ENCODE measurements around the gene TAF12.

The TAF12 gene

DNA sequence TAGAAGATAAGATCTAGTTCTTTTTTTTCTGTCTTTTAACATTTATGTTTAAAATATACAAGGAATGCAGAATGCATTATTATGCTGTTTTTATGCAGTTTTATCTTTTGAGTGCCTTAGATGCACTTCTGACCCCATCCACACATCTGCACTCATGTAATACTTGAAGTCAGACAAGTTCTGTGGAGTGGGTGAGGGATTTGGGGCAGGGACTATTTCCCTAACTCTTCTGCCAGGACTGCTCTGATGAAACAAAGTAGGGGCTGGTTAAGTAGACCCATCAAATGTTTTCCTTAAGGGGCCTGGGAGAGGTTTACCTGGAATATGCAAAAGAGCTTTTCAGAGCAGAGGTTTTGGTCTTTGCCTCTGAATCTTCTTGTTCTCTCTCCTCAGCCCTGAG is 78.6 kb downstream of the TAF12 start:
- TF ChIP-seq FOXP2 (optimal IDR thresholded peaks at IDR 0.05; ENCODE audit: borderline replicate concordance, extremely low read depth, extremely low read length, insufficient read depth) (no peak), POLR2AphosphoS5 (IDR thresholded peaks at IDR 0.05; ENCODE audit: low read depth, low read length) (no peak), TAF1 (IDR thresholded peaks at IDR 0.05; ENCODE audit: borderline replicate concordance, insufficient read depth, low read length) (no peak), SIN3A (IDR thresholded peaks at IDR 0.05; ENCODE audit: borderline replicate concordance, insufficient read depth, low read length) (no peak)
- TF ChIP-seq, protein P1, sequence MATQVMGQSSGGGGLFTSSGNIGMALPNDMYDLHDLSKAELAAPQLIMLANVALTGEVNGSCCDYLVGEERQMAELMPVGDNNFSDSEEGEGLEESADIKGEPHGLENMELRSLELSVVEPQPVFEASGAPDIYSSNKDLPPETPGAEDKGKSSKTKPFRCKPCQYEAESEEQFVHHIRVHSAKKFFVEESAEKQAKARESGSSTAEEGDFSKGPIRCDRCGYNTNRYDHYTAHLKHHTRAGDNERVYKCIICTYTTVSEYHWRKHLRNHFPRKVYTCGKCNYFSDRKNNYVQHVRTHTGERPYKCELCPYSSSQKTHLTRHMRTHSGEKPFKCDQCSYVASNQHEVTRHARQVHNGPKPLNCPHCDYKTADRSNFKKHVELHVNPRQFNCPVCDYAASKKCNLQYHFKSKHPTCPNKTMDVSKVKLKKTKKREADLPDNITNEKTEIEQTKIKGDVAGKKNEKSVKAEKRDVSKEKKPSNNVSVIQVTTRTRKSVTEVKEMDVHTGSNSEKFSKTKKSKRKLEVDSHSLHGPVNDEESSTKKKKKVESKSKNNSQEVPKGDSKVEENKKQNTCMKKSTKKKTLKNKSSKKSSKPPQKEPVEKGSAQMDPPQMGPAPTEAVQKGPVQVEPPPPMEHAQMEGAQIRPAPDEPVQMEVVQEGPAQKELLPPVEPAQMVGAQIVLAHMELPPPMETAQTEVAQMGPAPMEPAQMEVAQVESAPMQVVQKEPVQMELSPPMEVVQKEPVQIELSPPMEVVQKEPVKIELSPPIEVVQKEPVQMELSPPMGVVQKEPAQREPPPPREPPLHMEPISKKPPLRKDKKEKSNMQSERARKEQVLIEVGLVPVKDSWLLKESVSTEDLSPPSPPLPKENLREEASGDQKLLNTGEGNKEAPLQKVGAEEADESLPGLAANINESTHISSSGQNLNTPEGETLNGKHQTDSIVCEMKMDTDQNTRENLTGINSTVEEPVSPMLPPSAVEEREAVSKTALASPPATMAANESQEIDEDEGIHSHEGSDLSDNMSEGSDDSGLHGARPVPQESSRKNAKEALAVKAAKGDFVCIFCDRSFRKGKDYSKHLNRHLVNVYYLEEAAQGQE (IDR thresholded peaks at IDR 0.05; ENCODE audit: insufficient read depth in 1 of 2, low read depth in 2 of 2, low read length in 2 of 2) = no peak

DNA sequence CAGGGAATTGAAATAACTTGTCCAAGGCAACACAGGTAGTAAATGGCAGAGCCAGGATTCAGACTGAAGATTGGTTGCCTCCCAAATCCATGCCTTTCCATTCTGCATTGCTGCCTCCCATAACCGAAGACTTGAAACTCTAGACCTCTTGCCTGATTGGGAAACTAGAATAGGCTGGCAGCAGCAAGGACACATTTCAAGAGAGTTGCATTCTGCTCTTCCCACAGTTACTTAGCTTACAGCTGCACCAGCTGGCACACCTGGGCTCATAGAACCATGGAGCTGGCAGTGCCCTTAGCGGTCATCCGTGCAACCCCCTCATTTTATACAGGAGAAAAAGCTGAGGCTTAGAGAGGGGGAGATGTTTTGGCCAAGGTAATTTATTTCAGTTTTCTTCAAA is 82.0 kb downstream of the TAF12 start:
- TF ChIP-seq FOXP2 (optimal IDR thresholded peaks at IDR 0.05; ENCODE audit: borderline replicate concordance, extremely low read depth, extremely low read length, insufficient read depth) (no peak), SIN3A (IDR thresholded peaks at IDR 0.05; ENCODE audit: borderline replicate concordance, insufficient read depth, low read length) (no peak), POLR2AphosphoS5 (IDR thresholded peaks at IDR 0.05; ENCODE audit: low read depth, low read length) (no peak), TAF1 (IDR thresholded peaks at IDR 0.05; ENCODE audit: borderline replicate concordance, insufficient read depth, low read length) (no peak)
- TF ChIP-seq, protein P1 (IDR thresholded peaks at IDR 0.05; ENCODE audit: insufficient read depth in 1 of 2, low read depth in 2 of 2, low read length in 2 of 2) = no peak

All from PFSK-1 (cell line).